DND-41 (cell line): ENCODE measurements around the gene APBB2.

Experiments
- ATAC-seq: fragments of 200-7000 bp; cut with Tn5 transposase; 3 replicates; pipeline ENCODE4 v1.9.1; 2021; ENCODE audit warnings: low read depth; ENCODE audit not compliant: insufficient read depth
- DNase-seq: peaks from one replicate; pipeline ENCODE4 v3.0.0-alpha.2; 2020
- H2AFZ ChIP-seq: 2 replicates; pipeline ENCODE4 v1.6.0; 2012; ENCODE audit warnings: low read depth, low read length
- H3K27ac ChIP-seq: 2 replicates; pipeline ENCODE4 v1.5.1; 2012; ENCODE audit warnings: low read length, inconsistent platforms
- H3K27me3 ChIP-seq: fragments of 200-600 bp; sonication (generic); 2 replicates; pipeline ENCODE4 v1.6.0; 2012; ENCODE audit warnings: low read length, mild to moderate bottlenecking, inconsistent platforms; ENCODE audit not compliant: insufficient read depth, poor library complexity
- H3K36me3 ChIP-seq: 2 replicates; pipeline ENCODE4 v1.5.1; 2012; ENCODE audit warnings: low read length, inconsistent platforms; ENCODE audit not compliant: insufficient read depth
- H3K4me1 ChIP-seq: 2 replicates; pipeline ENCODE4 v1.5.1; 2012; ENCODE audit warnings: mild to moderate bottlenecking, low read length; ENCODE audit not compliant: insufficient read depth
- H3K4me2 ChIP-seq: 2 replicates; pipeline ENCODE4 v1.6.0; 2012; ENCODE audit warnings: mild to moderate bottlenecking, moderate library complexity, low read length, inconsistent platforms; ENCODE audit not compliant: insufficient read depth
- H3K4me3 ChIP-seq, 2 experiments: fragments of 200-600 bp in 1 of 2; shearing (Covaris generic) in 1 of 2; 2 replicates each; pipeline ENCODE4 v1.5.1; 2012 to 2016; ENCODE audit warnings: inconsistent platforms in 2 of 2, low read length in 2 of 2, mild to moderate bottlenecking in 2 of 2, low read depth in 1 of 2, moderate library complexity in 1 of 2
- H3K79me2 ChIP-seq: 2 replicates; pipeline ENCODE4 v1.6.0; 2012; ENCODE audit warnings: low read length, inconsistent platforms; ENCODE audit not compliant: insufficient read depth
- H3K9ac ChIP-seq: 2 replicates; pipeline ENCODE4 v1.6.0; 2012; ENCODE audit warnings: low read depth, mild to moderate bottlenecking, inconsistent platforms, low read length, moderate library complexity
- H3K9me3 ChIP-seq: 2 replicates; pipeline ENCODE4 v1.5.1; 2012; ENCODE audit warnings: low read length, moderate library complexity, mild to moderate bottlenecking, inconsistent platforms; ENCODE audit not compliant: insufficient read depth, severe bottlenecking
- H4K20me1 ChIP-seq: 2 replicates; pipeline ENCODE4 v1.6.0; 2012; ENCODE audit warnings: low read length; ENCODE audit not compliant: insufficient read depth
- EZH2 ChIP-seq: IDR thresholded peaks from 3 replicates; pipeline ENCODE4 v1.6.1; 2012; ENCODE audit warnings: borderline replicate concordance, low read depth, mild to moderate bottlenecking, moderate library complexity, low read length, inconsistent platforms; ENCODE audit not compliant: severe bottlenecking
- TF ChIP-seq, protein P1 (sequence below): IDR thresholded peaks from 2 replicates; pipeline ENCODE4 v1.5.1; 2012; ENCODE audit warnings: borderline replicate concordance, low read length, moderate library complexity, mild to moderate bottlenecking; ENCODE audit not compliant: poor library complexity, severe bottlenecking; ENCODE audit errors: extremely low read depth

Gene APBB2

GRCh38 chr4:41157009-41157408, 57.3 kb downstream of the APBB2 start:
- H3K27ac ChIP-seq: no peak overlapping the region
- TF ChIP-seq EZH2: no peak
- TF ChIP-seq, protein P1, sequence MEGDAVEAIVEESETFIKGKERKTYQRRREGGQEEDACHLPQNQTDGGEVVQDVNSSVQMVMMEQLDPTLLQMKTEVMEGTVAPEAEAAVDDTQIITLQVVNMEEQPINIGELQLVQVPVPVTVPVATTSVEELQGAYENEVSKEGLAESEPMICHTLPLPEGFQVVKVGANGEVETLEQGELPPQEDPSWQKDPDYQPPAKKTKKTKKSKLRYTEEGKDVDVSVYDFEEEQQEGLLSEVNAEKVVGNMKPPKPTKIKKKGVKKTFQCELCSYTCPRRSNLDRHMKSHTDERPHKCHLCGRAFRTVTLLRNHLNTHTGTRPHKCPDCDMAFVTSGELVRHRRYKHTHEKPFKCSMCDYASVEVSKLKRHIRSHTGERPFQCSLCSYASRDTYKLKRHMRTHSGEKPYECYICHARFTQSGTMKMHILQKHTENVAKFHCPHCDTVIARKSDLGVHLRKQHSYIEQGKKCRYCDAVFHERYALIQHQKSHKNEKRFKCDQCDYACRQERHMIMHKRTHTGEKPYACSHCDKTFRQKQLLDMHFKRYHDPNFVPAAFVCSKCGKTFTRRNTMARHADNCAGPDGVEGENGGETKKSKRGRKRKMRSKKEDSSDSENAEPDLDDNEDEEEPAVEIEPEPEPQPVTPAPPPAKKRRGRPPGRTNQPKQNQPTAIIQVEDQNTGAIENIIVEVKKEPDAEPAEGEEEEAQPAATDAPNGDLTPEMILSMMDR: no peak
- ATAC-seq (no peak), DNase-seq (no peak)
- no peaks in the 10 kb centered on the region for H3K79me2 ChIP-seq
- no peak overlapping the region for H3K4me2 ChIP-seq
- H3K9me3 ChIP-seq: no peaks in the 10 kb centered on the region
- H3K27me3 ChIP-seq: no peaks in the 10 kb centered on the region
- H3K4me1 ChIP-seq: no peaks in the 10 kb centered on the region
- H4K20me1 ChIP-seq: no peaks in the 10 kb centered on the region
- no peak overlapping the region for H2AFZ ChIP-seq
- H3K36me3 ChIP-seq: no peaks in the 10 kb centered on the region
- H3K4me3 ChIP-seq: no peak overlapping the region
- no peak overlapping the region for H3K9ac ChIP-seq

DNA sequence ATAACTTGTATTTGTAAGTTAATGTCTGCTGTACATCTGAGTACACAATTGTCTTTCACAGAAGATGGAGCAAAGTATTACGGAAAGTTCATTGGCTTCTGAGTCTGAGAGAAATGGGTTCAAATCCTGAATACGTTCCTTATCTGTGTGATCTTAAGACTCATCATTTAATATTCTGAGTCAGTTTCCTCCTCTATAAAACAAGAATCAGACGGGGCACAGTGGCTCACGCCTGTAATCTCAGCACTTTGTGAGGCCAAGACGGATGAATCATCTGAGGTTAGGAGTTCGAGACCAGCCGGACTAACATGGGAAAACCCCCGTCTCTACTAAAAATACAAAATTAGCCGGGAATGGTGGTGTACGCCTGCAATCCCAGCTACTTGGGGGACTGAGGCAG, 57.8 kb downstream of the APBB2 start:
- H3K36me3 ChIP-seq: no peaks in the 10 kb centered on the region
- no peaks in the 10 kb centered on the region for H3K79me2 ChIP-seq
- DNase-seq (no peak), ATAC-seq (no peak)
- H2AFZ ChIP-seq: no peak overlapping the region
- no peaks in the 10 kb centered on the region for H4K20me1 ChIP-seq
- no peaks in the 10 kb centered on the region for H3K4me1 ChIP-seq
- no peak overlapping the region for H3K4me2 ChIP-seq
- no peak overlapping the region for H3K9ac ChIP-seq
- no peak overlapping the region for H3K4me3 ChIP-seq
- no peak overlapping the region for H3K27ac ChIP-seq
- no peaks in the 10 kb centered on the region for H3K27me3 ChIP-seq
- H3K9me3 ChIP-seq: no peaks in the 10 kb centered on the region
- no peak for TF ChIP-seq EZH2
- TF ChIP-seq, protein P1: no peak

GRCh38 chr4:41155194-41155830, 59.0 kb downstream of the APBB2 start:
- Histone ChIP-seq H3K9ac (no peak overlapping the region), H3K79me2 (no peaks in the 10 kb centered on the region), H3K9me3 (no peaks in the 10 kb centered on the region), H2AFZ (no peak overlapping the region), H4K20me1 (no peaks in the 10 kb centered on the region), H3K4me1 (no peaks in the 10 kb centered on the region), H3K36me3 (no peaks in the 10 kb centered on the region), H3K4me2 (no peak overlapping the region), H3K27ac (no peak overlapping the region), H3K4me3 (no peak overlapping the region), H3K27me3 (no peaks in the 10 kb centered on the region)
- no peak for ATAC-seq
- DNase-seq: no peak
- TF ChIP-seq, protein P1: no peak
- no peak for TF ChIP-seq EZH2

- H2AFZ ChIP-seq: no peak overlapping the region
- no peaks in the 10 kb centered on the region for H3K9me3 ChIP-seq
- H4K20me1 ChIP-seq: no peaks in the 10 kb centered on the region
- H3K4me1 ChIP-seq: no peaks in the 10 kb centered on the region
- DNase-seq (no peak), ATAC-seq (no peak)
- H3K4me3 ChIP-seq: no peak overlapping the region
- H3K36me3 ChIP-seq: no peaks in the 10 kb centered on the region
- H3K27me3 ChIP-seq: no peaks in the 10 kb centered on the region
- no peak overlapping the region for H3K27ac ChIP-seq
- H3K4me2 ChIP-seq: no peak overlapping the region
- no peak for TF ChIP-seq EZH2
- TF ChIP-seq, protein P1: no peak
- no peak overlapping the region for H3K9ac ChIP-seq
- no peaks in the 10 kb centered on the region for H3K79me2 ChIP-seq
These were observed 59.5 kb downstream of the APBB2 start for GRCh38 chr4:41154814-41155177.
